MCF 10A (cell line): ENCODE results near the gene TCP11. TPM values are rescaled to one million over a fixed set of nuclear protein-coding genes. Genes with fewer than 3 reads are reported as not detected.

Source experiments
- BruUV-seq: library from RNA; stranded (reverse); fragments of 400-500 nt; replicated peaks from 2 replicates; lab custom pipeline; 2021; lab: Mats Ljungman, UMichigan
- CTCF ChIA-PET: fragments of 300-600 bp; sonication (Branson Sonifier 250); formaldehyde crosslinking; extraction: SDS; loops from one replicate; lab custom pipeline; 2021; ENCODE audit warnings: antibody characterized with exemption, inconsistent platforms; lab: Yijun Ruan, JAX
- POLR2A ChIA-PET: fragments of 300-600, 350-650 bp; sonication (Branson Sonifier 250); formaldehyde crosslinking; extraction: SDS; loops from one replicate; lab custom pipeline; 2020; ENCODE audit warnings: antibody characterized with exemption, inconsistent platforms; lab: Yijun Ruan, JAX
- DNase-seq: peaks from one replicate; pipeline ENCODE4 v3.0.0-alpha.2; 2018; ENCODE audit not compliant: unreplicated experiment
- H3K27ac Mint-ChIP-seq: one replicate; pipeline ENCODE4 v1.8.0; 2022; ENCODE audit warnings: mild to moderate bottlenecking, low read depth, mixed read lengths; ENCODE audit not compliant: unreplicated experiment
- H3K27me3 Mint-ChIP-seq: one replicate; pipeline ENCODE4 v1.8.0; 2022; ENCODE audit warnings: mixed read lengths; ENCODE audit not compliant: insufficient read depth, unreplicated experiment
- H3K36me3 Mint-ChIP-seq: one replicate; pipeline ENCODE4 v1.8.0; 2022; ENCODE audit warnings: mild to moderate bottlenecking, moderate library complexity, mixed read lengths; ENCODE audit not compliant: insufficient read depth, unreplicated experiment
- H3K4me1 Mint-ChIP-seq: one replicate; pipeline ENCODE4 v1.8.0; 2022; ENCODE audit warnings: mixed read lengths; ENCODE audit not compliant: insufficient read depth, unreplicated experiment
- H3K4me3 Mint-ChIP-seq: one replicate; pipeline ENCODE4 v1.8.0; 2022; ENCODE audit warnings: mild to moderate bottlenecking, moderate library complexity, mixed read lengths; ENCODE audit not compliant: unreplicated experiment
- H3K9me3 Mint-ChIP-seq: one replicate; pipeline ENCODE4 v1.8.0; 2022; ENCODE audit warnings: mixed read lengths; ENCODE audit not compliant: unreplicated experiment
- CTCF ChIP-seq: fragments of 200-600 bp; IDR thresholded peaks from one replicate; pipeline ENCODE4 v1.8.0; 2022; ENCODE audit warnings: antibody characterized with exemption, mild to moderate bottlenecking; ENCODE audit not compliant: unreplicated experiment
- intact Hi-C: fragments of 100-400 bp; cut with micrococcal nuclease; formaldehyde crosslinking; loops from 2 replicates; pipeline ENCODE4 v1.14.1; 2022
- total RNA-seq: library from RNA; stranded (reverse); gene quantifications from 2 replicates; pipeline ENCODE4 v1.2.3, GENCODE V29; 2022

The TCP11 gene
- total RNA-seq, 1 experiment from 2014 or later: not detected

DNA sequence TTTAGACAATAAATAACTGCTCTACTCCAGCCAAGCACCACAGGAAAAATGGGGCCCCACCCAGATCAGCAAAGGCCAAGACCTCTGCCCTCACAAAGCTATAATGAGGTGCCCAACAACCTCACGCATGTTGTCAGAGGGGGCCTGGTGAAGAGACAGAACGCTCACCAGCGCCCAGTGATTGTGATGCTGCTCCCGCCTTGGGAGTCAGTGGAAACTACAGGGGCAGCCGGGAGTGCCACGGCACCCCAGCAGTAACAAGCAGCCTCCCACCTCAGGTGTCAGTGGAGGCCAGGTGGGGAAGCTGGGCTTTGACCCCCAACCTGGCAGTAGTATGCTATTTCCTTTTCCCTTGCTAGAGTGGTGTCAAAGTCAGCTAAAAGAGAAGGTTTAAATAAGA, 47.4 kb downstream of the TCP11 start:
- ChIA-PET CTCF (interaction anchor here (0.6 to 1.1 kb wide), 2 partner anchors 102 to 107 kb away, joined by 3 read pairs; no protein-coding TSS in a partner anchor), POLR2A (no interaction called here)
- TF ChIP-seq CTCF: no peak
- Mint-ChIP-seq H3K27me3 (no peaks in the 10 kb centered on the region), H3K4me1 (peaks cover 11% of the 10 kb centered on the region), H3K36me3 (peaks cover under 1% of the 10 kb centered on the region), H3K9me3 (no peaks in the 10 kb centered on the region), H3K27ac (no peak overlapping the region), H3K4me3 (no peak overlapping the region)
- no peak for DNase-seq
- intact Hi-C loops: no loop called here
- BruUV-seq: no TSS peak

DNA sequence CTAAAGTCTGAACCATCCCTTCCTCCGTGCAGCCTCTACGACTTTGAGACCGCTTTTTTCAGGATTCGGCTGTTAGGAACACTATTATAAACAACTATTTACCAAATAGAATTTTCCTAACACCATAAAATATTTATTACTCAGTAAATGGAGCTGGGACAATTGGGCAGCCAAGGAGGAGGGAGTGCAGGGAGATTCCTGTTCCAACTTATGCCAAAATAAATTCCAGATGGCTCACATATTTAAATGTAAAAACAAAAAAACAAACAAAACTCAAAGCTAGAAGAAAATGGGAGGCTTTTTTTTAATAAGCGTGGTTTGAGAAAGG, 48.1 kb downstream of the TCP11 start:
- Mint-ChIP-seq H3K36me3 (peaks cover 4% of the 10 kb centered on the region), H3K27ac (no peak overlapping the region), H3K4me3 (no peak overlapping the region), H3K4me1 (peaks cover 11% of the 10 kb centered on the region), H3K27me3 (no peaks in the 10 kb centered on the region), H3K9me3 (no peaks in the 10 kb centered on the region)
- ChIA-PET POLR2A (interaction anchor here (1.1 to 1.3 kb wide), 2 partner anchors 36 to 47 kb away, joined by 3 to 4 read pairs; no protein-coding TSS in a partner anchor), CTCF (interaction anchor here (0.7 to 2.4 kb wide), 3 partner anchors 13 to 107 kb away, joined by 3 to 9 read pairs (median 4); no protein-coding TSS in a partner anchor)
- no peak for DNase-seq
- BruUV-seq: no TSS peak
- intact Hi-C loops: no loop called here
- no peak for TF ChIP-seq CTCF

GRCh38 chr6:35092362-35093117, 48.6 kb downstream of the TCP11 start:
- no peaks in the 10 kb centered on the region for H3K9me3 Mint-ChIP-seq
- no peaks in the 10 kb centered on the region for H3K27me3 Mint-ChIP-seq
- no peak for TF ChIP-seq CTCF
- ChIA-PET CTCF (interaction anchor here (0.7 to 2.4 kb wide), 2 partner anchors 13 to 47 kb away, joined by 4 to 9 read pairs; no protein-coding TSS in a partner anchor), POLR2A (interaction anchor here (1.1 to 1.3 kb wide), 2 partner anchors 36 to 47 kb away, joined by 3 to 4 read pairs; no protein-coding TSS in a partner anchor)
- DNase-seq: peak; percentile 48
- H3K36me3 Mint-ChIP-seq: peaks cover 9% of the 10 kb centered on the region
- no TSS peak for BruUV-seq
- peaks cover 11% of the 10 kb centered on the region for H3K4me1 Mint-ChIP-seq
- H3K27ac Mint-ChIP-seq: no peak overlapping the region
- intact Hi-C loops: no loop called here
- H3K4me3 Mint-ChIP-seq: no peak overlapping the region

GRCh38 chr6:35091346-35092083, 49.6 kb downstream of the TCP11 start:
- Mint-ChIP-seq H3K9me3 (no peaks in the 10 kb centered on the region), H3K4me3 (no peak overlapping the region), H3K36me3 (peaks cover 18% of the 10 kb centered on the region), H3K4me1 (peaks cover 7% of the 10 kb centered on the region), H3K27me3 (no peaks in the 10 kb centered on the region), H3K27ac (no peak overlapping the region)
- BruUV-seq: no TSS peak
- DNase-seq: no peak
- TF ChIP-seq CTCF: no peak
- intact Hi-C loops: no loop called here
- ChIA-PET POLR2A (interaction anchor here (0.7 kb wide), 1 partner anchor 1309 kb away, joined by 3 read pairs; no protein-coding TSS in a partner anchor), CTCF (interaction anchor here (0.5 to 2.4 kb wide), 2 partner anchors 48 to 287 kb away, joined by 3 to 9 read pairs; no protein-coding TSS in a partner anchor)
